Loucy (cell line): ENCODE results near the gene GAK.

Experiments
- H2AFZ ChIP-seq: fragments of 200-600 bp; sonication (generic); 2 replicates; pipeline ENCODE4 v1.6.0; 2016; ENCODE audit warnings: antibody characterized with exemption, mild to moderate bottlenecking, low read length, moderate library complexity
- H3F3A ChIP-seq: fragments of 200-600 bp; 2 replicates; pipeline ENCODE4 v1.6.0; 2016; ENCODE audit warnings: antibody characterized with exemption, low read depth, mild to moderate bottlenecking
- H3K27me3 ChIP-seq: fragments of 200-600 bp; sonication (generic); 2 replicates; pipeline ENCODE4 v1.6.1; 2014; ENCODE audit warnings: low read length, mild to moderate bottlenecking; ENCODE audit not compliant: insufficient read depth, poor library complexity, severe bottlenecking
- H3K36me3 ChIP-seq: fragments of 200-600 bp; sonication (generic); 2 replicates; pipeline ENCODE4 v1.6.1; 2016; ENCODE audit warnings: low read length; ENCODE audit not compliant: insufficient read depth
- H3K4me1 ChIP-seq: fragments of 200-600 bp; sonication (generic); 2 replicates; pipeline ENCODE4 v1.5.1; 2014; ENCODE audit warnings: low read length, mild to moderate bottlenecking; ENCODE audit not compliant: insufficient read depth, poor library complexity, severe bottlenecking
- H3K4me2 ChIP-seq: fragments of 200-600 bp; sonication (generic); 2 replicates; pipeline ENCODE4 v1.6.0; 2014; ENCODE audit warnings: antibody characterized with exemption, low read length, low read depth, mild to moderate bottlenecking; ENCODE audit not compliant: poor library complexity, severe bottlenecking
- H3K4me3 ChIP-seq: fragments of 200-600 bp; sonication (generic); 2 replicates; pipeline ENCODE4 v1.5.1; 2014; ENCODE audit warnings: low read length, mild to moderate bottlenecking, mixed read lengths; ENCODE audit not compliant: poor library complexity, severe bottlenecking
- H3K79me2 ChIP-seq: fragments of 200-600 bp; sonication (generic); 2 replicates; pipeline ENCODE4 v1.6.1; 2014; ENCODE audit warnings: low read length; ENCODE audit not compliant: insufficient read depth
- H3K9ac ChIP-seq: fragments of 200-600 bp; sonication (generic); 2 replicates; pipeline ENCODE4 v1.6.0; 2014; ENCODE audit warnings: mild to moderate bottlenecking, low read depth, low read length, moderate library complexity; ENCODE audit not compliant: poor library complexity, severe bottlenecking
- H3K9me2 ChIP-seq: fragments of 200-600 bp; sonication (generic); replicated peaks from 2 replicates; pipeline ENCODE4 v1.6.1; 2016; ENCODE audit warnings: low read depth, low read length, mixed read lengths
- H3K9me3 ChIP-seq: fragments of 200-600 bp; sonication (generic); 2 replicates; pipeline ENCODE4 v1.6.1; 2014; ENCODE audit warnings: mild to moderate bottlenecking, antibody characterized with exemption, low read length, low read depth; ENCODE audit not compliant: insufficient read depth
- H4K20me1 ChIP-seq: fragments of 200-600 bp; sonication (generic); 2 replicates; pipeline ENCODE4 v1.6.0; 2014; ENCODE audit warnings: antibody characterized with exemption, low read length, mild to moderate bottlenecking; ENCODE audit not compliant: insufficient read depth, poor library complexity, severe bottlenecking
- CTCF ChIP-seq: fragments of 200-600 bp; sonication (generic); conservative IDR thresholded peaks from 2 replicates; pipeline ENCODE4 v1.5.1; 2014; ENCODE audit warnings: mild to moderate bottlenecking, antibody characterized with exemption, low read length
- EZH2phosphoT487 ChIP-seq: fragments of 200-600 bp; IDR thresholded peaks from 2 replicates; pipeline ENCODE4 v1.6.1; 2018; ENCODE audit warnings: antibody characterized with exemption, mild to moderate bottlenecking, moderate library complexity, borderline replicate concordance

The GAK gene

GRCh38 chr4:830601-831482, 101.3 kb downstream of the GAK start:
- H3K36me3 ChIP-seq = no peaks in the 10 kb centered on the region
- H3F3A ChIP-seq = no peaks in the 10 kb centered on the region
- no peaks in the 10 kb centered on the region for H3K79me2 ChIP-seq
- H3K4me1 ChIP-seq = no peaks in the 10 kb centered on the region
- H3K9me2 ChIP-seq = no peaks in the 10 kb centered on the region
- TF ChIP-seq EZH2phosphoT487 (no peak), CTCF (no peak)
- no peak overlapping the region for H3K9ac ChIP-seq
- no peak overlapping the region for H3K4me3 ChIP-seq
- H4K20me1 ChIP-seq = no peaks in the 10 kb centered on the region
- no peak overlapping the region for H2AFZ ChIP-seq
- peaks cover 25% of the 10 kb centered on the region; the same call in 1 of the 2 replicates for H3K9me3 ChIP-seq
- no peak overlapping the region for H3K4me2 ChIP-seq
- no peaks in the 10 kb centered on the region for H3K27me3 ChIP-seq

GRCh38 chr4:829761-830600, 102.1 kb downstream of the GAK start:
- Histone ChIP-seq H2AFZ (no peak overlapping the region), H3K36me3 (no peaks in the 10 kb centered on the region), H3K4me3 (no peak overlapping the region), H3K4me1 (no peaks in the 10 kb centered on the region), H3K4me2 (no peak overlapping the region), H4K20me1 (no peaks in the 10 kb centered on the region), H3K9me3 (peaks cover 25% of the 10 kb centered on the region; the same call in 1 of the 2 replicates), H3K9ac (no peak overlapping the region), H3K27me3 (no peaks in the 10 kb centered on the region), H3K79me2 (no peaks in the 10 kb centered on the region), H3F3A (no peaks in the 10 kb centered on the region), H3K9me2 (no peaks in the 10 kb centered on the region)
- TF ChIP-seq CTCF (no peak), EZH2phosphoT487 (no peak)

GRCh38 chr4:829291-829690, 102.8 kb downstream of the GAK start:
- H3K9me3 ChIP-seq = peaks cover 25% of the 10 kb centered on the region; the same call in 1 of the 2 replicates
- H3K27me3 ChIP-seq = no peaks in the 10 kb centered on the region
- H4K20me1 ChIP-seq = no peaks in the 10 kb centered on the region
- H3K4me1 ChIP-seq = no peaks in the 10 kb centered on the region
- no peaks in the 10 kb centered on the region for H3K36me3 ChIP-seq
- H3K4me2 ChIP-seq = no peak overlapping the region
- no peaks in the 10 kb centered on the region for H3F3A ChIP-seq
- H2AFZ ChIP-seq = no peak overlapping the region
- no peaks in the 10 kb centered on the region for H3K79me2 ChIP-seq
- H3K9ac ChIP-seq = no peak overlapping the region
- TF ChIP-seq CTCF (no peak), EZH2phosphoT487 (no peak)
- no peaks in the 10 kb centered on the region for H3K9me2 ChIP-seq
- H3K4me3 ChIP-seq = no peak overlapping the region
